ENCODE measurements around the gene ARMH1. TPM values are rescaled to one million over a fixed set of nuclear protein-coding genes. Genes with fewer than 3 reads are reported as not detected.
"Not testable (repeated sequence)": the region's sequence is repeated elsewhere in the genome, so short reads cannot be mapped to it uniquely, and the experiment has no call there.

The ARMH1 gene
- total and polyA plus RNA-seq, 3 donors from 2014 or later = 17.4 to 42.9 (median 29.7) TPM

DNA sequence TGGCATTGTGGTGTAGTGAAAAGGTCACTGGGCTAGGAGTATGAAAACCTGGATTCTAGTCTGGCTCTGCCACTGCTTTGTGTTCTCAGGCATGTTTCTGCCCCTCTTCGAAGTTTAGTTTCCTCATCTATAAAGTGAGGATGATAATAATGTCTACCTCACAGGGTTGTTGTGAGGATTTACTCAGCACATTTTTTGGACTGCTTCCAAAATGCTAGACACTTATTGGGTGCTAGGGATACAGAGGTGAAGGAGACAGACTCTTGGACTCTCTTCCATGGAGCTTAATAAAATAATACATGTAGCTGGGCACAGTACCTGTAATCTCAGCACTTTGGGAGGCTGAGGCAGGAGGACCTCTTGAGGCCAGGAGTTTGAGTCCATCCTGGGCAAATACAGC is 68.7 kb downstream of the ARMH1 start:
- Histone ChIP-seq H3K27me3 (no peaks in the 10 kb centered on the region), H3K4me3 (no peak overlapping the region), H3K4me1 (peaks cover 8% of the 10 kb centered on the region), H3K36me3 (ENCODE audit: low read depth, missing control alignments) (no peaks in the 10 kb centered on the region), H3K9me3 (no peaks in the 10 kb centered on the region), H3K27ac (no peak overlapping the region)
- 95 to 96% methylated on average over 1 of the region's 1 CpG for WGBS, 2 donors
- no peak for DNase-seq
- intact Hi-C loops (cut with DNase I; ENCODE audit: low total_unique reads) = no loop called here
- TF ChIP-seq, protein P1, sequence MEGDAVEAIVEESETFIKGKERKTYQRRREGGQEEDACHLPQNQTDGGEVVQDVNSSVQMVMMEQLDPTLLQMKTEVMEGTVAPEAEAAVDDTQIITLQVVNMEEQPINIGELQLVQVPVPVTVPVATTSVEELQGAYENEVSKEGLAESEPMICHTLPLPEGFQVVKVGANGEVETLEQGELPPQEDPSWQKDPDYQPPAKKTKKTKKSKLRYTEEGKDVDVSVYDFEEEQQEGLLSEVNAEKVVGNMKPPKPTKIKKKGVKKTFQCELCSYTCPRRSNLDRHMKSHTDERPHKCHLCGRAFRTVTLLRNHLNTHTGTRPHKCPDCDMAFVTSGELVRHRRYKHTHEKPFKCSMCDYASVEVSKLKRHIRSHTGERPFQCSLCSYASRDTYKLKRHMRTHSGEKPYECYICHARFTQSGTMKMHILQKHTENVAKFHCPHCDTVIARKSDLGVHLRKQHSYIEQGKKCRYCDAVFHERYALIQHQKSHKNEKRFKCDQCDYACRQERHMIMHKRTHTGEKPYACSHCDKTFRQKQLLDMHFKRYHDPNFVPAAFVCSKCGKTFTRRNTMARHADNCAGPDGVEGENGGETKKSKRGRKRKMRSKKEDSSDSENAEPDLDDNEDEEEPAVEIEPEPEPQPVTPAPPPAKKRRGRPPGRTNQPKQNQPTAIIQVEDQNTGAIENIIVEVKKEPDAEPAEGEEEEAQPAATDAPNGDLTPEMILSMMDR (IDR thresholded peaks at IDR 0.05) = no peak
- no peak for TF ChIP-seq POLR2A (IDR thresholded peaks at IDR 0.05)

DNA sequence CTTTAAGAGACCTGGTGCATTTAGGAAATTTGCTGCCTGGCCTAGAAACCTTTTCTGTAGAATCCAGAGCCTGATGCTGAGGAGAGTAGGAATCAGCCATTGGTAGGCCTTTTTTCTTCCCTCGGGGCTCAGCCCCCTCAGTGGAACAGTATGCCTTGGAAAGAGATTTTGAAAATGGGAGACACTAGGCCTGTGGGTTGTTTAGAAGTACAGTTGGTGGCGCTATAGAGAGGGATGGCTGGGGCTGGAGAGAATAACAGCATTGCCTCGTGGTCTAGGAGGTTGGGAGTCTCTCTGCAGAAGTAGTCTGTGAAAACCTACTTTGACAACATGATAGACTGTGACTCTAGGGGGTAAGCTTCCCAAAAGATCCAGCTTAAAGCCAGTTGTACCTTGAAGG is 73.4 kb downstream of the ARMH1 start:
- intact Hi-C loops (cut with DNase I; ENCODE audit: low total_unique reads) = no loop called here
- 88% methylated on average over 3 of the region's 3 CpGs for WGBS, 2 donors

DNA sequence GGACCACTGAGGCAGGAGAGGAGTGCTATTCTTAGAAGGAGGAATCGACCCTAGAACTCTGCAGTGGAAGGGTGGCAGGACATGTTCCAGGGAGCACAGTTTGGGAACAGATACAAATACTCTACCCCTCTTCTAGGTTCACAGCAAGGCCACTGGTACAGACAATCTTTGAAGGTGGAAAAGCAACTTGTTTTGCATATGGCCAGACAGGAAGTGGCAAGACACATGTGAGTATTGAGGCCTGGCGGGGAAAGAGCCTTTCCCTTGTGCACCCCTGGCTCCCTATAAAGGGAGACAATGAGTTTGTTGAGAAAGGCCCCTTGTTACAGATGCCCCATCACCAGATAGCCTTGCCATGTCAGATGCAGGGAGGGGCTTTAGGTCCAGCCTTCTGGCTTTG is 82.9 kb downstream of the ARMH1 start:
- Histone ChIP-seq H3K9me3 (no peaks in the 10 kb centered on the region), H3K4me1 (no peaks in the 10 kb centered on the region), H3K27me3 (no peaks in the 10 kb centered on the region), H3K36me3 (ENCODE audit: low read depth, missing control alignments) (no peaks in the 10 kb centered on the region), H3K4me3 (no peak overlapping the region), H3K27ac (no peak overlapping the region)
- TF ChIP-seq POLR2A (IDR thresholded peaks at IDR 0.05) = no peak
- TF ChIP-seq, protein P1 (IDR thresholded peaks at IDR 0.05) = no peak
- intact Hi-C loops (cut with DNase I; ENCODE audit: low total_unique reads) = no loop called here
- DNase-seq = no peak
- WGBS, 2 donors = 82 to 95% methylated on average over 2 of the region's 2 CpGs

More for the DNA sequence above, 73.4 kb downstream of the ARMH1 start:
- Histone ChIP-seq H3K4me1 (no peaks in the 10 kb centered on the region), H3K9me3 (no peaks in the 10 kb centered on the region), H3K36me3 (ENCODE audit: low read depth, missing control alignments) (no peaks in the 10 kb centered on the region), H3K27me3 (no peaks in the 10 kb centered on the region), H3K4me3 (no peak overlapping the region), H3K27ac (no peak overlapping the region)
- DNase-seq = no peak
- TF ChIP-seq, protein P1 (IDR thresholded peaks at IDR 0.05) = no peak
- TF ChIP-seq POLR2A (IDR thresholded peaks at IDR 0.05) = no peak

DNA sequence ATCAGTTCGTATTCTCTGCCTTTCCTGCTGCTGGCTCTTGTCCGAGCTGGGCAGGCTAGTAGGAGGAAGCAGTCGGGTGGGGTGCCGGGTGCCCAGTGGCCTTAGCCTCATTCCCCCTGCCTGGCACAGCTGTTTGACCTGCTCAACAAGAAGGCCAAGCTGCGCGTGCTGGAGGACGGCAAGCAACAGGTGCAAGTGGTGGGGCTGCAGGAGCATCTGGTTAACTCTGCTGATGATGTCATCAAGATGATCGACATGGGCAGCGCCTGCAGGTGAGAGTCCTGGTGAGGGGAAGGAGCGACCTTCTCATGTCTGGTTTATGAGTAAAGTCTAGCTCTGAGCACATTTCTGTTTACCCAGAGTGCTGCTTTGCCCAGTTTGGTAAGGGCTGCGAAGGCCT is 84.6 kb downstream of the ARMH1 start:
- Histone ChIP-seq H3K4me3 (no peak overlapping the region), H3K27me3 (no peaks in the 10 kb centered on the region), H3K9me3 (no peaks in the 10 kb centered on the region), H3K27ac (no peak overlapping the region), H3K36me3 (ENCODE audit: low read depth, missing control alignments) (no peaks in the 10 kb centered on the region), H3K4me1 (no peaks in the 10 kb centered on the region)
- 78 to 95% methylated on average over 6 to 11 of the region's 11 CpGs for WGBS, 2 donors
- intact Hi-C loops (cut with DNase I; ENCODE audit: low total_unique reads) = no loop called here
- no peak for DNase-seq
- TF ChIP-seq POLR2A (IDR thresholded peaks at IDR 0.05) = no peak
- TF ChIP-seq, protein P1 (IDR thresholded peaks at IDR 0.05) = no peak

DNA sequence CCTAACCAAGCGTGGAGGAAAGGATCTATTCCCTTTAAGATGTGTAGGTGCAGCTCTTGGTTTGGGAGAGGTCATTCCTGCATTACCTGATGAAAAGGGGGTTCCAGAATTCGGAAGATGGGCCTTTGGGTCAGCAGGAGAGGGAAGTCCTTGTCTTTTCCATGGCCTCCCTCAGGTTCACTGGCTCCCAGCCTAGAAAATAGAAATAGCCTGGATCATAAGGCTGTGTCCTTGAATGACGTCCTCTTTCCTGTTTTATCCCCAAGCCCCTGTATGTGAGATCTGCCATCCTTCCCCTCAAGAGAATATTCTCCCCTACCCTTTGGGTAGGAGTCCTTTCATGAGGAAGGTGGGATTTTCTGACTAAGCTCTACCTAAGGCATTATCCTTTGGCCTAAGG is 86.4 kb downstream of the ARMH1 start:
- H3K9me3 ChIP-seq = no peaks in the 10 kb centered on the region
- no peaks in the 10 kb centered on the region for H3K4me1 ChIP-seq
- H3K27ac ChIP-seq = no peak overlapping the region
- H3K27me3 ChIP-seq = no peaks in the 10 kb centered on the region
- H3K36me3 ChIP-seq (ENCODE audit: low read depth, missing control alignments) = no peaks in the 10 kb centered on the region
- intact Hi-C loops (cut with DNase I; ENCODE audit: low total_unique reads) = no loop called here
- no peak overlapping the region for H3K4me3 ChIP-seq
- no peak for DNase-seq
- no peak for TF ChIP-seq POLR2A (IDR thresholded peaks at IDR 0.05)
- WGBS, 2 donors = 73 to 74% methylated on average over 3 of the region's 3 CpGs

DNA sequence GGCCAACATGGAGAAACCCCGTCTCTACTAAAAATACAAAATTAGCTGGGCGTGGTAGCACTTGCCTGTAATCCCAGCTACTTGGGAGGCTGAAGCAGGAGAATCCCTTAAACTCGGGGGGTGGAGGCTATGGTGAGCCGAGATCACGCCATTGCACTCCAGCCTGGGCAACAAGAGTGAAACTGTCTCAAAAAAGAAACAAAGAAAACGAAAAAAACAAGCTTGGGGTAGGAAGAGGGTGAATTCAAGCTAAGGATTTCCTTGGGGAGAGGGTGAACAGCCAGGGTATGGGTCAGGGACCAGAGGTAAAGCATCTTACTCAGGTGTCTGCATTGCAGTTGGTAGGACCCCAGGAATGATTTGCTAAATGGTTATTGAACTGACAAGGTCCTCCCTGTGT is 91.9 kb downstream of the ARMH1 start:
- 95 to 96% methylated on average over 6 of the region's 6 CpGs for WGBS, 2 donors
- H3K36me3 ChIP-seq (ENCODE audit: low read depth, missing control alignments); H3K27me3 ChIP-seq; H3K27ac ChIP-seq; H3K4me3 ChIP-seq; H3K9me3 ChIP-seq; H3K4me1 ChIP-seq; DNase-seq; intact Hi-C loops (cut with DNase I; ENCODE audit: low total_unique reads): not testable (repeated sequence)

Measured in testis (tissue), 3 donors.